ENCODE results near the gene ISG15. TPM values are rescaled to one million over a fixed set of nuclear protein-coding genes. Genes with fewer than 3 reads are reported as not detected.
"Not testable (repeated sequence)": the region's sequence is repeated elsewhere in the genome, so short reads cannot be mapped to it uniquely, and the experiment has no call there.

ISG15 gene
- total and polyA plus RNA-seq, 2 experiments from 2014 or later = 73.4 to 110 TPM

- no peaks in the 10 kb centered on the region for H3K36me3 ChIP-seq
- H3K27me3 ChIP-seq = no peaks in the 10 kb centered on the region
- no peak overlapping the region for H3K4me3 ChIP-seq
- peak overlapping the region; percentile 71 for H3K27ac ChIP-seq
- no peaks in the 10 kb centered on the region for H3K9me3 ChIP-seq (ENCODE audit: low read depth)
- TF ChIP-seq CTCF (IDR thresholded peaks at IDR 0.05; ENCODE audit: low read depth, low read length) = no peak
- DNase-seq (ENCODE audit: low read depth in 1 of 2, low spot score in 1 of 2) = peak in 1 of 2 donors; percentile 32
- H3K4me1 ChIP-seq (ENCODE audit: low read depth) = peaks cover 3% of the 10 kb centered on the region
These were observed 788 bp downstream of the ISG15 start for GRCh38 chr1:1013922-1014648.

DNA sequence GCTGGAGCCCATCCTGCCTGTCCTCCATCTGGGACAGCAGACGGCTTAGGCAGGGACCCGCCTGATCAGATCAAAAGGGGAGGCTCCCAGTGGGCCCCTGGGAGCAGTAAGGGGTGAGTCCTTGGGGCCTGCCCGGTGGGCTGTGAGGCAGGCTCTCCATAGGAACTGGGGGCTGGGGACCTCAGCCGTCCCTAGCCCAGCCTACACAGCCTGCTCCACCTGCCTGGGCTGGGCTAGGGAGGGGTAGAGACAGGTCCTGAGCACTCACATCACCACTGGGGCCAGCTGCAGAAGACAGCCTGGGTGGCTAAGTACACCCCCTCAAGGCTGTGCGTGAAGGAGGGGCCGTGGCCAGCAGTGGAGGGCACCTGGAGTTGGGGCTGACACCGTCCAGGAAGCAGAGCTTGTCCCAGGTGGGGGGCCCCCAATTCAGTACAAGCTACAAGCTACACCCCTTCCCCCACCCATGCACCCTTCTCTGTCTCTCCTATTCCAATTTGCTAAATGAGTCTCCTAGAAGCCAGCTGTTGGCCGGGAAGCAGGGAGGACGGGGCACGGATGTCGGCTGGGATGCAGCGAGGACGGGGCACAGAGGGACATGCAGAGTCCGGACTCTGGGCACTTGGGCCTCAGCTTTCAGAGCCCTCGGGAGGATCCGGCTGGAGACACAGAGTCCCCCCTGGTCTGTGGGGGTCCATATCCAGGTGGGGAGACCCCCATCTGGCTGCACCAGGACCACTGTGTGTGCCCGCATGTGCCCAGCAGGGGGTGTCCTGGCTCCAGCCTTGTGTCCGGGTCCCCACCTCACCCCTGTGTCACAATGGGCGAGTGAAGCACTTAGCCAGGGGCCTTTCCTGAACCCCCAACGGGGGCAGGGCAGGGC lies 1.7 kb downstream of the ISG15 start:
- Histone ChIP-seq H3K27ac (no peak overlapping the region), H3K4me1 (ENCODE audit: low read depth) (peaks cover 3% of the 10 kb centered on the region), H3K9me3 (ENCODE audit: low read depth) (no peaks in the 10 kb centered on the region), H3K4me3 (no peak overlapping the region), H3K36me3 (no peaks in the 10 kb centered on the region), H3K27me3 (no peaks in the 10 kb centered on the region)
- peak; percentile 30 for TF ChIP-seq CTCF (IDR thresholded peaks at IDR 0.05; ENCODE audit: low read depth, low read length)
- DNase-seq (ENCODE audit: low read depth in 1 of 2, low spot score in 1 of 2) = peak in 1 of 2 donors; percentile 42

DNA sequence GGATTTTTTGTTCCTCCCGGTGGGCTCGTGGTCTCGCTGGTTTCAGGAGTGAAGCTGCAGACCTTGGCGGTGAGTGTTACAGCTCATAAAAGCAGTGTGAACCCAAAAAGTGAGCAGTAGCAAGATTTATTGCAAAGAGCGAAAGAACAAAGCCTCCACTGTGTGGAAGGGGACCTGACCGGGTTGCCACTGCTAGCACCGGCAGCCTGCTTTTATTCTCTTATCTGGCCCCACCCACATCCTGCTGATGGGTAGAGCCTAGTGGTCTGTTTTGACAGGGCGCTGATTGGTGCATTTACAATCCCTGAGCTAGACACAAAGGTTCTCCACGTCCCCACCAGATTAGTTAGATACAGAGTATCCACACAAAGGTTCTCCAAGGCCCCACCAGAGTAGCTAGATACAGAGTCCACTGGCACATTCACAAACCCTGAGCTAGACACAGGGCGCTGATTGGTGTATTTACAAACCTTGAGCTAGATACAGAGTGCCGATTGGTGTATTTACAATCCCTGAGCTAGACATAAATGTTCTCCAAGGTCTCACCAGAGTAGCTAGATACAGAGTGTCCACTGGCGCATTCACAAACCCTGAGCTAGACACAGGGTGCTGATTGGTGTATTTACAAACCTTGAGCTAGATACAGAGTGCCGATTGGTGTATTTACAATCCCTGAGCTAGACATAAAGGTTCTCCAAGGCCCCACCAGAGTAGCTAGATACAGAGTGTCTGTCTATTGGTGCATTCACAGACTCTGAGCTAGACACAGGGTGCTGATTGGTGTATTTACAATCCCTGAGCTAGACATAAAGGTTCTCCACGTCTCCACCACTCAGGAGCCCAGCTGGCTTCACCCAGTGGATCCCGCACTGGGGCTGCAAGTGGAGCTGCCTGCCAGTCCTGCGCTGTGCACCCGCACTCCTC lies 4.4 kb downstream of the ISG15 start:
- H3K36me3 ChIP-seq; H3K9me3 ChIP-seq (ENCODE audit: low read depth); H3K27me3 ChIP-seq; DNase-seq (ENCODE audit: low read depth in 1 of 2, low spot score in 1 of 2); H3K4me3 ChIP-seq; H3K27ac ChIP-seq: not testable (repeated sequence)
- peaks cover 11% of the 10 kb centered on the region for H3K4me1 ChIP-seq (ENCODE audit: low read depth)

DNA sequence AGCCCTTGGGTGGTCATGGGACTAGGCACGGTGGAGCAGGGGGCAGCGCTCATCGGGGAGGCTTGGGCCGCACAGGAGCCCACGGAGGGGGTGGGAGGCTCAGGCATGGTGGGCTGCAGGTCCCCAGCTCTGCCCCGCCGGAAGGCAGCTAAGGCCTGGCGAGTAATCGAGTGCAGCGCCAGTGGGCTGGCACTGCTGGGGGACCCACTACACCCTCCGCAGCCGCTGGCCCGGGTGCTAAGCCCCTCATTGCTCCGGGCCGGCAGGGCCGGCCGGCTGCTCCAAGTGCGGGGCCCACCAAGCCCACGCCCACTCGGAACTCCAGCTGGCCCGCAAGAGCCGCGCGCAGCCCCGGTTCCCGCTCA lies 5.0 kb downstream of the ISG15 start:
- not testable (repeated sequence) for H3K9me3 ChIP-seq (ENCODE audit: low read depth); DNase-seq (ENCODE audit: low read depth in 1 of 2, low spot score in 1 of 2); H3K4me3 ChIP-seq; H3K27ac ChIP-seq; H3K27me3 ChIP-seq; H3K36me3 ChIP-seq
- peaks cover 11% of the 10 kb centered on the region for H3K4me1 ChIP-seq (ENCODE audit: low read depth)

DNA sequence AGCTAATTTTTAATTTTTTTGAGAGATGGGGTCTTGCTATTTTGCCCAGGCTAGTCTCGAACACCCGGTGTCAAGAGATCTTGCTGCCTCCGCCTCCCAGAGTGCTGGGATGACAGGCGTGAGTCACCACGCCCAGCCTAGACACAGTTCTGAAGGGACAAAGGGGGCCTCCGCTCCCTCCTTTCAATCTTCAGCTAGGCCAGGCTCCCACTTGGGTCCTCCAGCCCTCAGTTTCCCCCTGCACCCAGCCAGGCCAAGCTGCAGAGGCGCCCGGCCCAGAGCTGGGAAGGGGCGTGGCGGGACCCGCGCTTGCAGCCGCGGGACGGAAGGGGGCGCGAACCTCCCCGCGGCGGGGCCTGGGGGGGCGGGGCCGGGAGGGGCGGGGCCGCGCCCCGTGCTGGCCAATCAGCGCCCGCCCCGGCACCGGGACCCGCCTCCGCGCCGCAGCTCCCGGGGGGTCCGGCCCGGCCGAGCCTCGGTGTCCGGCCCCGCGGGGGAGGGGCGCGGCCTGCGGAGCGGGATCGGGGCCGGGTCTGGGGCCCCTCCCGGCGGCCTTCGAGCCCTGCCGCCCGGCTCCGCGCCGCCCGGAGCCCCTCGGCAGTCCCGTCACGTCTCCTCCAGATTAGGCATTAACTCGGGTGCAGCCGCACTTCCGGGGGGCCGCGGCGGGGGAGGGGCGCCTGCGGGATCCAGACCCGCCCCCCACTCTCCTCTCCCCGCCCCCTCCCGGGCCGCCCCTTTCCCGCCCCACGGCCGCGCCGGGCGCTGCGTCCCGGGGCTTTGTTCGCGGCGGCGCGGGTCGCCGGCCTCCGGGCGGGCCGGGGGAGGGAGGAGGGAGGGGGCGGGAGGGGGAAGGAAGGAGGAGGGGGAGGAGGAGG lies 6.1 kb downstream of the ISG15 start:
- TF ChIP-seq CTCF (IDR thresholded peaks at IDR 0.05; ENCODE audit: low read depth, low read length) = peak; percentile 40
- Histone ChIP-seq H3K27ac (peak overlapping the region; percentile 98), H3K36me3 (no peaks in the 10 kb centered on the region), H3K4me1 (ENCODE audit: low read depth) (peaks cover 11% of the 10 kb centered on the region), H3K4me3 (peak overlapping the region; percentile 93), H3K27me3 (no peaks in the 10 kb centered on the region), H3K9me3 (ENCODE audit: low read depth) (no peaks in the 10 kb centered on the region)
- DNase-seq (ENCODE audit: low read depth in 1 of 2, low spot score in 1 of 2) = peak; percentile 92
